Kidney capillary endothelial cell (primary cell): Measurements from ENCODE around the gene PITRM1.
A peak's percentile ranks its signal among the peaks of the same experiment; 100 is the strongest.
"Not testable (repeated sequence)": the region's sequence is repeated elsewhere in the genome, so short reads cannot be mapped to it uniquely, and the experiment has no call there.

Experiments
- DNase-seq: peaks from one replicate; pipeline ENCODE4 v3.0.0-alpha.2; 2018; ENCODE audit warnings: low spot score

PITRM1 gene

DNA sequence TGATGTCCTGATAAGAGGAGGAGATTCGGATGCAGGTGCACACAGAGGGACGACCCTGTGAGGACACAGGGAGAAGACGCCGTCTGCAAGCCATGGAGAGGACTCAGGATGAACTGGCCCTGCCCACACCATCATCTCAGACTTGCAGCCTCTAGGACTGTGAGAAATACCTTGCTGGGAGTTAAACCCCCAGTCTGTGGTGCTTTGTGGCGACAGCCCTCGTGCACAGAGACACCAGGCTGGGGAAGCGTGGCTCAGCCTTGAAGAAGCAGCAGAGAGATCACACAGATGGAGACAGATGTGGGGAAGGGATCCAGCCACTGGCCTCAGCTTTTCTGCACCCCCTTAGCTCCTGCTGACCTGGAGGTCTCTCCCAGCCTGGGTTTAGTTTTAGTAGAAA is 26.3 kb upstream of the PITRM1 start:
- DNase-seq = no peak

DNA sequence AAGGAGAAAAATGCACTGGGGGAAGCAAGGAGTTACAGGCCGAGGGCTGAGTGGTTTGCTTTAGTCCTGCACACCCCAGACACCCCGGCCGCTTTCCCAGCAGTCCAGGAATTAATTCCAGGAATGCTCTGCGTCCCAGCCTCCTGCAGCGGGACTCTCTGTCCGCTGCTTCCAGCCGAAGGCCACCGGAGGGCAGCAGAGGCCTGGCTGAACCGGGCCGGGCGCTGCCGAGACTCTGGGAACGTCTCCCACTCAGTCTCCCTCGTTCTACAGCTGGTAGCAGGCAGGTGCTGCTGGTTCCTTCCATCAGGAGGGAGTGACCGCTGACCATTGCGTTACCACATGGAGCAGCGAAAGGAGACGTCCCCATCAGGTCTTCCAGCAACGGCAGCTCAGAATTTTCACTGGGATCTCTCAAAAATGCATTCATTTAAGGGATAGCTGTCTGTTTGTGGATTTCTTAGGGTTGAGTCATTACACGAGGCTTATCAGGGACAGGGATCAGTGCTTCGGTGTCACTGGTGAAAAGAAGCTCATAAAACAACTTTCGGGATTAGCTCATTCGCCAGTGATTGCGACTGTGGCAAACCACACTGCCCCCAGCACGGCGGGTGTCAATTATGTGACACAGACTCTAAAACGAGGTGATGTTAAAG is 24.9 kb upstream of the PITRM1 start:
- DNase-seq = peak; percentile 87

DNA sequence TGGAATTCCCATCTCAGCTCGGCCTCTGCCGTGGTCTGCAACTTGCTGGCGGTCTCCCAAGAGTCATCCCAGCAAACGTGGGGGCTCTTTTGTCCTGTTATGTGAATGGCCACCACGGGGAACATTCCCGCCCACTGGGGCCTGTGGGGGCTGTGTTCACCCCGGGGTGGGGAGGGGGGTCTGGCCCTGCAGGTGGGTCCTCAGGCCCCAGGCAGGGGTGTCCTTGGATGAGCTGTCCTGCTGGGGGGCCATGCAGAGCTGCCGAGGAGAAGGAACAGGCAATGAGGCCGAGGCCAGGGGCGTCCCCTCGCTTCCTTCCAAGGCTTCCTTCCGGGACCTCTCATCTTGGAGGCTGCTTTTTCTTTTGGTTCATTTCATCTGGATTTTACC is 24.4 kb upstream of the PITRM1 start:
- DNase-seq = no peak

DNA sequence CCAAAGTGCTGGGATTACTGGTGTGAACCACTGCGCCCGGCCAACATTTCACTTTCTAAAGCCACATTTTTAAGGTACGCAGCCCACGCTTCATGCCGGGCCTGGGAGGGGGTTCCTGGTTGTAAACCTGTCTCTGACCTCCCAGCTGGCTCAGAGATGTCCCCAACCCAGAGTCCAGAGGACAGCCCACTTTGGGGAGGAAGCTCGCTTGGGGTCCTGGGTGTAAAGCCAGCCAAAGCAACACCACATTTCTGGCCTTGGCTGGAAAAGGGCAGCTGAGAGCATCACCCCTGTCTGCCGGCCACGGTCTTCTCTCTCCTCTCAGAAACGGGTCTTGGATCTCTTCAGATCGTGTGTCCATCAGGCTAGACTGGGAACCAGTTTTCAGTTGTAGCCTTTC is 23.9 kb upstream of the PITRM1 start:
- no peak for DNase-seq

DNA sequence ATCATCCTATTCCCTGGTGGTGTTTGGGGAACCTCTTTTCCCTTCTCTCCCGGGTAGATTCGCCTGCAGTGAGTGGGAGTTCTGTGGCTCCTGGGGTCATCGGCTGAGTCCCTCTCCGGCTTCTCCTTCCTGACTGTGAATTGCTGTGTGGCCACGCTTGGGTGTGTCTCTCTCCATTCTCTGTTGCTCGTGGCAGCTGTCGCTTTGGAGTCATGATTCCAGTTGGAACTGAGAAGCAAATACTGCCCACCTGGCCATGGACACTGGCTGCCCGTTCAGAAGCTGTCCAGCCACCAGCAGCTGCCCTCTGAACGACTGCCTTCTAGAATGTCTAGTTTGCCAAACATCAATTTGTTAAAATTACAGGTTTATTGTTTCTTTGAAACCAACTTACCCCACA is 23.1 kb upstream of the PITRM1 start:
- DNase-seq = no peak

DNA sequence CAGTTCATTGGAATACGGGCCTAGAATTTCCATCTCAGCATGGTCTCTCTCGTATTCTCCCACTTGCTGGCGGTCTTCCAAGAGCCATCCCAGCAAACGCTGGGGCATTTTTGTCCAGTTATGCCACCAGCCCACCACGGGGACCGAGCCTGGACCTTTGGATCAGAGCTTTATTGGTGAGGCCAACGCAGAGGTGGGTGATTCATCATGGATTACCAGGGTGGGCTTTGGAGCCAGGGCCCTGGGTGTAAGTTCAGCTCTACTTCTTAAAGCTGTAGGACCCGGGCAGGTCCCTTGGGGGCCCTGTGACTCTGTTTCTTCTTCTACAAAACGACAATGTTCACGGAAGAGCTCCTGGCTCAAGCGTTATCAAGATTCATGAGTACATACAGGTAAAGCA is 22.7 kb upstream of the PITRM1 start:
- no peak for DNase-seq

DNA sequence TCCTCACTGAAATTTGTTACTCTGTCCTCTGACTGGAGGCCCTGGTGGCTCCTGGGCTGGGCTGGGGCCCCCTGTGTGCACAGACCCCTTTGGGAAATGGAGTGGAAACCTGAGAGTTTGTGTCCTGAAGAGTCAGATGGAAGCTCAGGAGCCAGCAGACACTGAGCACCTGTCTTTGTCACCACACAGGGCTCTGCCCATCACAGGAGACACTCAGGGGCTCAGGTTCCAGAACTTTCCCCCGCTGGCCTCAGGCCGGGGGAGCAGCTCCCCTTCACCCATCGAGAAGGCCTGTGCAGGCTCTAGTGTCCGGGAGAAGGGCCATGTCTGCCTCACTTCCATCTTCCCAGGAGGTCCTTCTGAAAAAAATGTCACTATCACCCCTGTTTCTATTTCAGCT is 22.3 kb upstream of the PITRM1 start:
- no peak for DNase-seq

DNA sequence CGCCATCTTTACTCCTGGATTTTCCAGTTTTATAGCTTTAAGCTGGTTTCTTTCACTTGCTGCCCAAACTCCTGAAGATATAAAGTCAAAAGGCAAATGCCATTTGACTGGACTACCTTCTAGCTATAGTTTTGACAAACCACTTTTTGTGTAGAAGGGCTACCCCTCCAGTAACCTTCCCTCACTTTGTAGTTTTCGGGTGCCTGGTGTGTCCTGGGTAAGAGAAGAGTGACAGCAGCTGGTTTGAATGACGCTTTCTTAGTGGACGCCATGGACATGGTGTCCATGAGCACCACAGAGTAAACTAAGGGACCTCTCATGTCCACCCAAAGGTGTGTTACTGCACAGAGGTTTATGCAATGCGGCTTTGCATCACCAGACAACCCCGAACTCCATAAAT is 21.2 kb upstream of the PITRM1 start:
- no peak for DNase-seq

DNA sequence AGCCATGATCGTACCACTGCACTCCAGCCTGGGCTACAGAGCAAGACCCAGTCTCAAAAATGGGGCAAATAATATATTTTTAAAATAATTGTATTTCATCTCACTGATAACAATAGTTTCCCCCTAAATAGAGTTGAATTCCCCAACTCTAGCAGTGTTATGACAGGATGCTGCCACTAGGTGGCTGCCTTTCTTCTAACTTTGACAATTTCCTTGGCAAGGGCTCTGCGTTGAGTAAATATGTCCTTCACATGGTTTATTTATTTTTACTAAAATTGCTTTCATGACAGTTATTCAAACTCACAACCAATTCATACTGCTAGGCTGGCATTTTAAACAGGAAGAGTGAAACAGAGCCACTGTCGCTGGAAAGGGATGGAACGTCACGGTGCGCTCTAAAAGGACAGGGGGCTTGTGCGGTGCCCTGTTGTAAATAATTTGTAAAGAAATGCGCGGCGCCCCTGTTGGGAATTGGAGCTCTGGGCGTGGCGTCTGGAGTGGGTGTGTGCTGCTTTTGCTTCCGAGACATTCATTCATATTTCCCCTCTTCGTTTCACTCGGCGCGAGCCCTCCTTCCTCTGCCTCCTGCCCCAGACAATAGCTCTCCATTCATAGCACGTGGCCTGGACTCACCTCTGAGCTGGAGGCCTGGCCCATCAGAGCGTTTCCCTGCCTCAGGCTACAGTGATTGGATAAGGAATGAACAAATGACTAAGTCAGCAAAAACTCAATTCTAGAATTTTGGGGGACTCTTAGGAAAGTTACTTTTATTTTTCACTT is 20.5 kb upstream of the PITRM1 start:
- peak; percentile 69 for DNase-seq

DNA sequence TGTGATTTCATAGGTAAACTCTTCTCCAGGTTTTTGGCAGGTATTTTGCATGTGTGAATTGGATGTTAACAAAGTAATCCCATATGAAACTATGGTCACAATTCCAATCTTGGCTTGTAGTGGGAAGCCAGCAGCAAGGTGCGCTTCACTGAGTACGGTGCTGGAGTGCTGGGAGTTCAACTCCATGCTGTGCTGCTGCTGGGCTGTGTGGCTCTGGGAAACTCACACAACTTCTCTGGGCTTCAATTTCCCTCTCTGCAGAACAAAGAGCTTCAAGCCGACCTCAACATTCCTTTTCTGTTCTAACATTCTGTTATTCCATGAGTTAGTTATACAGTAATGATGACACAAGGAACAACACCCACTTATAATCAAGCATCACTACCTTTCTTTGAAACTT is 18.2 kb upstream of the PITRM1 start:
- no peak for DNase-seq

DNA sequence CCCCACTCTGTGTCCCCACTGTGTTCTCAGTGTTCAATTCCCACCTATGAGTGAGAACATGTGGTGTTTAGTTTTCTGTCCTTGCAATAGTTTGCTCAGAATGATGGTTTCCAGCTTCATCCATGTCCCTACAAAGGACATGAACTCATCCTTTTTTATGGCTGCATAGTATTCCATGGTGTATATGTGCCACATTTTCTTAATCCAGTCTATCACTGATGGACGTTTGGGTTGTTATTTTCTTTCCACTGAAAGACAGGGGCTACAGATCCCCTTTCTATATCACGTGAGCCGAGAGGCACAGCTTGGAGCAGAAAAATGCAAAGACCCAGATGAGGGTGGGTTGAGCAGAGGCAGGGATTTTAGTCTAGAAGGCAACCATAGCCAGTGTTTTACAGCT is 14.6 kb upstream of the PITRM1 start:
- not testable (repeated sequence) for DNase-seq

DNA sequence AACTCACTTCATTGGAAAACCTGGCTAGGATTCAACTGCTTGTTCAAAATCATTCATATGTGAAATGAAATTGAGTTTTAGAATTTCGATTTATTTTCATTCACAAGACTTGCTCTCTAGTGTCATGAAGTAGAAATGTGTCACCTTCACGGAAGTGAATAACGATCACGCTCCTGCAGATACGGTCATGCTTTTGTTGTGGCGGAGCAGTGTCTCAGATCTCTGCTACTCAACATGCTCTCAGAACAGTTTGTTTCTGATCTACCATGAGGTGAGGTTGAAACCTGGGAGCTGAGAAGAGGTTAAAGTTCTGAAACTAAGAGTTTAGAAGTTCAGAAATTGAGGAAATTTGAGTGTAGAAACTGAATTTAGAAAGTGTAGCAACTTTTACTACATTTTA is 13.8 kb upstream of the PITRM1 start:
- DNase-seq = no peak

DNA sequence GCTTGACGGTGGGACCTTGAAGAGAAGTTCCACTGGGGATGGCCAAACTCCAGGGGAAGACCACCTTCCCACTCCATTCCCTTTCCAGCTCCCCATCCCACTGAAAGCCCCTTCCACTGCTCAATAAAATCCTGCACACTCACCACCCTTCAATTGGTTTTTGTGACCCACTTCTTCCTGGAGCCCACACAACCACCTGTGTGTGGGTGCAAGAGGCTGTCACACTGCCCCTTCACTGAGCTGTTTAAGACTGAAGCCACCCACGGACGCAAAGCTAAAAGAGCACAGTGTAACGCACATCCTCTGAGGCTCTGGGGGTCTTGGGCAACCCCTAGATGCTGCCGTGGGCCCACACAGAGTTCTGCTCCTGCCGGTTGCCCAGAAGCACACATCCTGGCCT is 12.8 kb upstream of the PITRM1 start:
- DNase-seq = no peak

DNA sequence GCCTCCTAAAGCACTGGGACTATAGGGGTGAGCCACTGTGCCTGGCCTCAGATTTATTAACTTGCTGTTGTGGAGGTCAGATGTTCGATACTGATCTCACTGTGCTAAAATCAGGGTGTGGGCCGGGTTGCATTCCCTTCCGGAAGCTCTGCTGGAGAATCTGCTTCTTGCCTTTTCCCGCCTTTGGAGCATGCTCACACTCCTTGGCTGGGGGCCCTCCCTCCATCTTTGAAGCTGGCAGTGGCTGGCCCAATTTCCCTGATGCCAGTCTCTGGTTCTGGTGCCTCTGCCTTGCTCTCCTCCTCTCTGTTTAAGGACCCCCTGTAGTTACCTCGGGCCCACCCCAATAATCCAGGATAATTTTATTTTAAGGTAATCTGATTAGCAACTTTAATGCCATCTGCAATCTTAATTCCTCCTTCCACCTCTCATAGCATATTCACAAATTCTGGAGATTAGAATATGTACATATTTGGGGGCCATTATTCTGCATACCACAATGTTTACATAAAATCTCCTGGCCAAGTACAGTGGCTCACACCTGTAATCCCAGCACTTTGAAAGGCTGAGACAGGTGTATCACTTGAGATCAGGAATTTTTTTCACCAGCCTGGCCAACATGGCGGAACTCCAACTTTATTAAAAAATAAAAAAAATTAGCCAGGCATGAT is 7.9 kb upstream of the PITRM1 start:
- DNase-seq = no peak

DNA sequence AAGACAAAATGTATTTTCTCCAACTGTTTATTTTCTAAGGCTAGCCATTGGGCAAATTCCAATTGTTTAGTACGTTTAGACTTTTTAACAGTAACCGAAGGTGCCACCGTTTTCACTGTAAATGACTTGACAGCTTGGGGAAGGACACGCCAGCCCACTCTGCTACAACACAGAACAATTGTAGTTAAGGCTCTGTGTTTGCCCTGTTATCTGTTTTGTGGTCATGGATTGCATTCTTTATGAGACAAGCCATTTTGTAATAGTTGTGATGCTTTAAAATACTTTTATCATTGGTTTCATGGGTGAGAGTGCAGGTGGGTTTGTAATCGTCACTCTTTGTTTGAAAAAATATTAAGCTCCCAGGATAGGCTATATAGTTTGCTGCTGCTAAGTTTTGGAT is 6.6 kb upstream of the PITRM1 start:
- DNase-seq = no peak

DNA sequence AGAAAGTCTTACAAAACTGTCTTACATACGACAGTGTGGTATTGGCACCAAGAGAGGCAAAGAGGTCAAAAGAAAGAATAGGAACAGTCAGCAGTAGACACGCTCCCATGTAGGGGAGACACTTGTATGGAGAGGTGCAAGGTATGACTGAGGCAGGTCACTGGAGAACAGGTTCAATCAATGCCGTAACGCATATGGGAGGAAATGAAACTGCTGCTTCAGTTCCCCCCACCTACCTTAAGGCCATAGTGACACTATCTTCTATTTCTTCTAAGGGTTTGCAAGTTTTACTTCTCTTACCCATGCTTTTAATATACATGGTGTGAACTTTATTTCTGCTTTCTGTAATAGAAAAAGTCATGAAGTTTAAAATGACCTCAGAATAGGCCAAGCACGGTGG is 5.5 kb upstream of the PITRM1 start:
- DNase-seq = no peak

DNA sequence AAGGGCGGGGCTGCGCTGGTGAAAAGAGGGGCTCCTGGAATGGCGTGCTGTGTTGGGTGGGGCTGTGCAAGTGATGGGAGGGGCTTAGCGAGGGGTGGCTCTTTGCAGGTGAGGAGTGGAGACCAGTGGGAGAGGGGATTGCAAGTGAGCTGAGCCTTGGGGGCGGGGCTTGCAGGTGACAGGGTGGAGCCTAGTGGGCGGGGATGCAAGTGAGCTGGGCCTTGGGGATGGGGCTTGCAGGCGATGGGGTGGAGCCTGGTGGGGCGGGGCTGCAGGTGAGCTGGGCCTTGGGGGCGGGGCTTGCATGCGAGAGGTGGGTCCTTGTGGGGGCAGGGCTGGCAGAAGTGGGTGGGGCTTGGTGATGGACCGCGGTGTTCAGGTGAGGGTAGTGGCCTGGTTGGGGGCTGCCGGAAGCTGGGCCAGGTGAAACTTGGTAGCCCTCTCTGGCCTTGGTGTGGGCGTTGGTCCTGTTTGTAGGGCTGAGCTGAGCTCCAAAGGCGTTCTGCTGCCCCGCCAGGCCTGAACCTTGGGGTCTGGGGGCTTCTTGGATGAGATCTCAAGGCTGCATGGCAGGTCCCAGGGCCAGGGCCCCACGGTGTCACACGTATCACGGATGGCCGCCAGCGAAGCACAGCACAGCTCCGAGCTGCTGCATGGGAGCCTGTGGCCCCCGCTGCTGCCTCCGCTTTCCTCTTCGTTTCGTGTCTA is 743 bp upstream of the PITRM1 start:
- no peak for DNase-seq

DNA sequence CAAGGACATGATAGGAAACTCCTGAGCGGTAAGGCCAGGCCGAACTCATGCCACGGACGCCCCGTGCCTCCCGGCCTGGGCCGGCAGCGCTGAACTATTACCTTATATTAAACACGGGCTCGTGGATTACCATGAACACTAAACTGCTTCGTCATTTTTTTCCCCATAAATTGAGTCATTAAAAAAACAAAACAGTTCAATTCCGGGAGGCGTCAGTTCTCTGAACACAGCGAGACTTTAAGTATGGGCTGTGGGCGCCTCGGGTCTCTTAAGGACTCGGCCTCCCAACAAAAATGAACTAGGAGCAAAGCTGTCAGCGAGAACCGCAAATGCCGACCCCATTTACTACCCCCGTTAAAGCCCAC is 519 bp downstream of the PITRM1 start:
- DNase-seq = peak; percentile 40

DNA sequence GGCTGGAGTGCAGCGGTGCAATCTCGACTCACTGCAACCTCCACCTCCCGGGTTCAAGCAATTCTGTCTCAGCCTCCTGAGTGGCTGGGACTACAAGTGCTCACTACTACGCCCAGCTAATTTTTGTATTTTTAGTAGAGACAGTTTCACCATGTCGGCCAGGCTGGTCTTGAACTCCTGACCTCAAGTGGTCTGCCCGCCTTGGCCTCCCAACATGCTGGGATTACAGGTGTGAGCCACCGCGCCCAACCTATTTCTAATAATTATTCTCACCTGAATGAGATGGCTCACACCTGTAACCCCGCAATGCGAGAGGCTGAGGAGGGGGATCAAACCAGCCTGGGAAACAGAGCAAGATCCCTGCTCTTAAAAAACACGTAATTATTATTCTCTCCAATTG is 1.1 kb downstream of the PITRM1 start:
- not testable (repeated sequence) for DNase-seq

DNA sequence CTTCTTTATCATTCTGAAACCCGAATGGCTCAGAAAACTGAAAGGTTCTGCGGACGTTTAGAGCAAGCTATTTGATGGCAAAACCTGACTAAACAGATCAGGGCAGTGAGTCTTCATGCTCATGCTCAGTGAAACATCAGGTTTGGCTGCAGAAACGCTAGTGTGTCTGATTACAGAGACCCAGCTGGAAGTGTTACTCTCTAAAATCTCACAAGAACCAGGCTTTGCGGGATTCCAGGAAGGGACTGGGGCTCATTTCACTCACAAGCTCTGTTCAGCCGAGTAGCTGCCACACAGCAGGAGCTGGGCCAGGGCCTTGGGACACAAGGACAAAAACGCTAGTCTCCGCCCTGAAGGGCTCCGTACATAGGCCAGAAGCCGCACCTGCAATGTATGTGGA is 2.9 kb downstream of the PITRM1 start:
- no peak for DNase-seq

DNA sequence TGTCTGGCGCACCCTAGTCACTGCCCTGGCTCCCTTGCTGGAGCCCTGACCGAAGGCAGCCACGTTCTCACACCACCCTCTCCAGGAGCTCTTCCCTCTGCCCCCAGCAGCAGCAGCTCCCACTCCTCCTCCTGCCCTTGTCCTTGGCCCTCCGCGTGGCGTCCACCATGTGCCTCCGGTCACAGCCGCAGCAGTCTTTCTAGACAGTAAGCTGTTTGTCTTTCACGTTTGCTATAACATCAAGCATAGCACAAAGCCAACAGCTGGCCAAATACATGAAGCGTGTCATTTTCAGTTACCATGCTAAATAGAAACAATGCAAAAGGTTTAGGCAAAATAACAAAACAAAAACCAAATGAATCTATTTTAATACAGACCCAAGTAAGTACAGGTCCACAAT is 3.3 kb downstream of the PITRM1 start:
- DNase-seq = no peak

DNA sequence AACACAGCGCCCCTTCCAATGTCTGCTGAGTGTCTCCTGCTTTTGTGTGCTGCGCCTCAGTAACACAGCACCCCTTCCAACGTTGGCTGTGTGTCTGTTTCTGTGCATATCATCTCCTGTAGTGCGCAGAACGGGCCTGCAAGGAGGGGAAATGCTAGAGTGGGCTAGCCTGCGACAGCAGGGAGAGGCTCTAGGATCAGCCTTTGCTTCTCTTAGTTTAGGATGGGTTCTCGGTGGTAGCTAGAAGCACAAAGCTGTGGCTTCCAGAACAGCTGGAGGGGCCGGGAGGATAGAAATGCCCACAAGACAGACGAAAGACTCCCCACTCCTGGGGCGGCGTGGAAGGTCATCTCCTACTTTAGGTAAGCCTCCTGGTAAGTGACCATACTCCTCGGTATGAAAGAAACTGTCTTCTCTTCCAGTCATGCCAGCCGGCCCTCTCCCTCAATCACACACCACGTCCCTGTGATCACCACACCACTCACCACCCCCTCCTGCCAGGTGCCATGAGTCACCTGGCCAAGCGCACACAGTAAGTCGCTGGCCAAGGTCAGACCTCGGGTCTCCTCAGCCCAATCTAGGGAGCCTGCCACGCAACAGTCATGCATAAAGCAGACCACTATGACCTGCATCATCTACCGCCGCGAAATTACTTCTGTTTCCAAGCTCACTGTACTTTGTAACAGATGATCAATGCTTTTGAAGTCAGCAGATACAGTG is 4.8 kb downstream of the PITRM1 start:
- no peak for DNase-seq
